ENCODE measurements around the gene IQGAP2. TPM values are rescaled to one million over a fixed set of nuclear protein-coding genes. Genes with fewer than 3 reads are reported as not detected.

Gene IQGAP2
- polyA plus RNA-seq, 1 experiment, result 0.01 TPM

GRCh38 chr5:76754668-76755078 is 351.6 kb downstream of the IQGAP2 start:
- no peak overlapping the region for H3K4me3 ChIP-seq (ENCODE audit: low read depth, low read length)
- no peaks in the 10 kb centered on the region for H3K27me3 ChIP-seq (ENCODE audit: control insufficient read depth, insufficient read depth, low read length)
- TF ChIP-seq, protein P1, sequence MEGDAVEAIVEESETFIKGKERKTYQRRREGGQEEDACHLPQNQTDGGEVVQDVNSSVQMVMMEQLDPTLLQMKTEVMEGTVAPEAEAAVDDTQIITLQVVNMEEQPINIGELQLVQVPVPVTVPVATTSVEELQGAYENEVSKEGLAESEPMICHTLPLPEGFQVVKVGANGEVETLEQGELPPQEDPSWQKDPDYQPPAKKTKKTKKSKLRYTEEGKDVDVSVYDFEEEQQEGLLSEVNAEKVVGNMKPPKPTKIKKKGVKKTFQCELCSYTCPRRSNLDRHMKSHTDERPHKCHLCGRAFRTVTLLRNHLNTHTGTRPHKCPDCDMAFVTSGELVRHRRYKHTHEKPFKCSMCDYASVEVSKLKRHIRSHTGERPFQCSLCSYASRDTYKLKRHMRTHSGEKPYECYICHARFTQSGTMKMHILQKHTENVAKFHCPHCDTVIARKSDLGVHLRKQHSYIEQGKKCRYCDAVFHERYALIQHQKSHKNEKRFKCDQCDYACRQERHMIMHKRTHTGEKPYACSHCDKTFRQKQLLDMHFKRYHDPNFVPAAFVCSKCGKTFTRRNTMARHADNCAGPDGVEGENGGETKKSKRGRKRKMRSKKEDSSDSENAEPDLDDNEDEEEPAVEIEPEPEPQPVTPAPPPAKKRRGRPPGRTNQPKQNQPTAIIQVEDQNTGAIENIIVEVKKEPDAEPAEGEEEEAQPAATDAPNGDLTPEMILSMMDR (IDR thresholded peaks at IDR 0.05; ENCODE audit: insufficient read depth, low read depth, low read length), result no peak
- POLR2A ChIA-PET, result no interaction called here
- DNase-seq (ENCODE audit: low read depth), result no peak
- no peaks in the 10 kb centered on the region for H3K36me3 ChIP-seq (ENCODE audit: control insufficient read depth, insufficient read depth, low read length)
- CTCF ChIA-PET, result no interaction called here

DNA sequence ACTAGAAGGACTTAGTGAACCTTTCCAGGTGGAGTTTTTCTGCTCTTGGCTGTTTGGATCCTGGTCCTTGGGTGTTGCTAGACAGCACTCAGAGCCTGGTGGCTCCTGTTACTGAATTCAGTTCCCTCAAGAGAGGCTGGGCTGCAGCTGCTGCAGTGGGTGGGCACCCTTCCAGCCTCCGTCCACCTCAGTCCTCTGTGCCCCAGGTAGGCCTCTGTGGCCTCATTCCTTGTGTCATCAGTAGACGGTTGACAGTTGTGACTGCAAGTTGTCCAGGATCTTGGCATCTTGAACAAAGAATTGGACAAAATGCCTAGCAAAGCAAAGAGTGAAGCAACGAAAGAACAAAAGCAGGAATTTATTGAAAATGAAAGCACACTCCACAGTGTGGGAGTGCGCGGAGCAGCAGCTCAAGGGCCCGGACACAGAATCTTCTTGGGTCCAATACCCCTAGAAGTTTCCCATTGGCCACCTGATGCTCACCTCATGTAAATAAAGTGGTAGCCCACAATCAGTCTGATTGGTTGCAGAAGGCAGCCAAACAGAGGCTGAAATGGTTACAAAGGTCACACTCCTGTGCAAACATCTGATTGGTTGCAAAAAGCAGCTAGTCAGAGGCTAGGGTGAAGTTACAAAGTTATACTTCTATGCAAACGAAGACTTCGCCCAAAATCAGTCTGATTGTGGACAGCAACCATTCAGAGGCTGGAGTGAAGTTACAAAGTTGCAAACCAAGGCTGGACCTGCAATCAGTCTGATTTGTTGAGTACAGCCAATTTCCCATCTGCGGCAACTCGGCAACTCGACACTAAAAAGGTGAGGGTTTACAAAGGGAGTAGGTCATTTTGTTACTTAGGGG is 352.9 kb downstream of the IQGAP2 start:
- ChIA-PET CTCF (interaction anchor here (0.6 to 2.1 kb wide), 3 partner anchors 46 to 155 kb away, joined by 4 to 5 read pairs (median 4); no protein-coding TSS in a partner anchor), POLR2A (no interaction called here)
- TF ChIP-seq, protein P1 (IDR thresholded peaks at IDR 0.05; ENCODE audit: insufficient read depth, low read depth, low read length), result no peak
- H3K27me3 ChIP-seq (ENCODE audit: control insufficient read depth, insufficient read depth, low read length), result 0 out of 2 replicates have a peak, but pooled peaks cover 2% of the 10 kb centered on the region
- H3K36me3 ChIP-seq (ENCODE audit: control insufficient read depth, insufficient read depth, low read length), result no peaks in the 10 kb centered on the region
- H3K4me3 ChIP-seq (ENCODE audit: low read depth, low read length), result no peak overlapping the region
- DNase-seq (ENCODE audit: low read depth), result no peak

DNA sequence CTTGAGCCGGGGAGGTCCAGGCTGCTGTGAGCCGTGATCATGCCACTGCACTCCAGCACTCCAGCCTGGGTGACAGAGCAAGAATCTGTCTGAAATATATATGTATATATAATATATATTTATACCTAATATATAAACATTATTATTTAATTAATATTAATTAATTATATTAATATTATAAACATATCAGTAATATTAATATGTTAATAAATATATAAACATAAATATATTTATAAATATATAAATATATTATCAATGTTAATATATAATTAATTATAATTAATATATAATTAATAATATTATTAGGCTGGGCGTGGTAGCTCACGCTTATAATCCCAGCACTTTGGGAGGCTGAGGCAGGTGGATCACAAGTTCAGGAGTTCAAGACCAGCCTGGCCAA is 354.0 kb downstream of the IQGAP2 start:
- ChIA-PET CTCF (interaction anchor here (2.1 kb wide), 1 partner anchor 156 kb away, joined by 4 read pairs; no protein-coding TSS in a partner anchor), POLR2A (no interaction called here)
- no peak for DNase-seq (ENCODE audit: low read depth)
- Histone ChIP-seq H3K36me3 (ENCODE audit: control insufficient read depth, insufficient read depth, low read length) (no peaks in the 10 kb centered on the region), H3K27me3 (ENCODE audit: control insufficient read depth, insufficient read depth, low read length) (0 out of 2 replicates have a peak, but pooled peaks cover 2% of the 10 kb centered on the region), H3K4me3 (ENCODE audit: low read depth, low read length) (no peak overlapping the region)
- TF ChIP-seq, protein P1 (IDR thresholded peaks at IDR 0.05; ENCODE audit: insufficient read depth, low read depth, low read length), result no peak

Small RNA genes within 50 kb of the gene (small RNA-seq; reads per million reads assigned to genes)
- gene RF02154 (ENCODE audit: insufficient read length, low read depth, low replicate concordance) (not detected), gene RF02155 (ENCODE audit: insufficient read length, low read depth, low replicate concordance) (not detected)

Other genes starting within 250 kb of the IQGAP2 start
- gene F2RL2, start 220.1 kb downstream of the IQGAP2 start, polyA plus RNA-seq (2011; rRNA removed), result 48.8 and 60.8 TPM in 2 replicates